ENCODE results near the gene SLC35B2. TPM values are rescaled to one million over a fixed set of nuclear protein-coding genes. Genes with fewer than 3 reads are reported as not detected.

Gene SLC35B2
- total RNA-seq, 2 donors from 2014 or later = 34.6 to 39.4 TPM

- Mint-ChIP-seq H3K4me3 (no peak overlapping the region), H3K36me3 (no peaks in the 10 kb centered on the region), H3K27ac (no peak overlapping the region), H3K9me3 (no peaks in the 10 kb centered on the region), H3K27me3 (peaks cover 0 to 4% of the 10 kb centered on the region in 2 donors), H3K4me1 (ENCODE audit: low read depth in 2 of 2) (peaks cover 14 to 18% of the 10 kb centered on the region in 2 donors)
- ATAC-seq (no peak), DNase-seq (ENCODE audit: low spot score) (peak; percentile 35)
Observed at GRCh38 chr6:44226368-44227147, 30.8 kb downstream of the SLC35B2 start.

- H3K4me3 Mint-ChIP-seq = no peak overlapping the region
- peaks cover 19 to 23% of the 10 kb centered on the region in 2 donors for H3K4me1 Mint-ChIP-seq (ENCODE audit: low read depth in 2 of 2)
- peaks cover 0 to 4% of the 10 kb centered on the region in 2 donors for H3K27me3 Mint-ChIP-seq
- DNase-seq (ENCODE audit: low spot score) = peak; percentile 42
- no peaks in the 10 kb centered on the region for H3K36me3 Mint-ChIP-seq
- ATAC-seq = no peak
- no peak overlapping the region for H3K27ac Mint-ChIP-seq
- no peaks in the 10 kb centered on the region for H3K9me3 Mint-ChIP-seq
Observed at GRCh38 chr6:44225579-44226325, 31.6 kb downstream of the SLC35B2 start.

DNA sequence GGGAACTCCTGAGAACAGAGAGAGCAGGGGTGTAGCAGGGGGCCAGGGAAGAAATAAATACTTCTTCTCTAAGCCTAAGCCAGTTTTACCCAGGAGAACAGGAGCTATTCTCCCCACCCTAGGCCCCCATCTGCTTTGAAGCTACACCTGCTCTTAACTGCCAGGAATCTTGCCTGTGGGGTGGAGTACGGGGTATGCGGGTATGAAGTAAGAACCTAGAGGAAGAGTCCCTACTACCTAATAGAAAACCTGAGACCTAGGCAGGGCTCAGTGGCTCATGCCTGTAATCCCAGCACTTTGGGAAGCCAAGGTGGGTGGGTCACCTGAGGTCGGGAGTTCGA is 32.4 kb downstream of the SLC35B2 start:
- Mint-ChIP-seq H3K27me3 (peaks cover 0 to 4% of the 10 kb centered on the region in 2 donors), H3K9me3 (no peaks in the 10 kb centered on the region), H3K4me3 (peak overlapping the region; percentile 87), H3K4me1 (ENCODE audit: low read depth in 2 of 2) (peaks cover 19 to 23% of the 10 kb centered on the region in 2 donors), H3K27ac (no peak overlapping the region), H3K36me3 (no peaks in the 10 kb centered on the region)
- no peak for ATAC-seq
- no peak for DNase-seq (ENCODE audit: low spot score)

DNA sequence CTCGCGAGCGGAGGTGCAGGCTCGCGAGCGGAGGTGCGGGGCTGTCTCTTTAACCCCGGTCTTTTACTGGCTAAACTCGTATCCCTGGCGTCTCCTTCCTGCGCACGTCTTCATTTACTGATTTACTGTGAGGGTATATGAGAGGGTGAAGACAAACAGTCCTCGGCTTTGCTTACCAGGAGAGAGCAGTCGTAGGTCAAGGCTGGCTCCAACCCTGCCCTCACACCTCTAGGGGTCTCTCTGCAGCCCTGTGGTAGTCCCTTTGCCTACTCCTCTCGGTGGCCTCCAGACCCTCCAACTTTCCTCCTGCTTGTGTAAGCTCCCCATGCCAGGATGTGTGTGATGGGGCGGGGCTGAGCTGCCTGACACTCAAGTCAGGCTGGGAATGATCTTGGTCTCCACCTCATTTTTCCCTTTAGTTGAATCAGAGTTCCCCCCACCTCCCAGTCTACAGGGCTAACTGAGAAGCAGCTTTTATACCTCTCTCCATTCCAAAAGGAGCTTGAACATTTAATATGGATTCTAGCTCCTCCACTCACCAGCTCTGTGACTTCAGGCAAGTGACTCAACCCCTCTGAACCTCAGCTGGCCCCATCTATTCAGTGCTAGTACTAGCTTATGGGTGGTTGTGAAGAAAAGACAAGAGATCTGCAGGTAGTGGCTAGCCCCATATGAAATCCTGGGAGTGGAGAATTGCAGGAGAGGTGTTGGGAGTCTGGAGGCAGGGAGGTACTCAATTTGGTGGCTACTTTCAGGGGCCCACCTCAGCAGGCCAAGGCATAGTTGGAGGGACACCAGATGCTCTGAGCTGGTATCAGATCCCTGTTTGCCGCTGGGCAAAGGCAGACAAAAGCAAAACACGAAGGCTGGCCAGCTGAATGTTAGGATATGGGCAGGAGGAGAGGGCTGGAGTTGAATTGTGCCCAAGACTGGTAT is 33.0 kb downstream of the SLC35B2 start:
- ATAC-seq (peak in 1 of 2 donors; percentile 2), DNase-seq (ENCODE audit: low spot score) (peak; percentile 31)
- Mint-ChIP-seq H3K9me3 (no peaks in the 10 kb centered on the region), H3K27me3 (peaks cover 0 to 4% of the 10 kb centered on the region in 2 donors), H3K4me3 (peak overlapping the region; percentile 87), H3K36me3 (no peaks in the 10 kb centered on the region), H3K27ac (no peak overlapping the region), H3K4me1 (ENCODE audit: low read depth in 2 of 2) (peaks cover 19 to 23% of the 10 kb centered on the region in 2 donors)

DNA sequence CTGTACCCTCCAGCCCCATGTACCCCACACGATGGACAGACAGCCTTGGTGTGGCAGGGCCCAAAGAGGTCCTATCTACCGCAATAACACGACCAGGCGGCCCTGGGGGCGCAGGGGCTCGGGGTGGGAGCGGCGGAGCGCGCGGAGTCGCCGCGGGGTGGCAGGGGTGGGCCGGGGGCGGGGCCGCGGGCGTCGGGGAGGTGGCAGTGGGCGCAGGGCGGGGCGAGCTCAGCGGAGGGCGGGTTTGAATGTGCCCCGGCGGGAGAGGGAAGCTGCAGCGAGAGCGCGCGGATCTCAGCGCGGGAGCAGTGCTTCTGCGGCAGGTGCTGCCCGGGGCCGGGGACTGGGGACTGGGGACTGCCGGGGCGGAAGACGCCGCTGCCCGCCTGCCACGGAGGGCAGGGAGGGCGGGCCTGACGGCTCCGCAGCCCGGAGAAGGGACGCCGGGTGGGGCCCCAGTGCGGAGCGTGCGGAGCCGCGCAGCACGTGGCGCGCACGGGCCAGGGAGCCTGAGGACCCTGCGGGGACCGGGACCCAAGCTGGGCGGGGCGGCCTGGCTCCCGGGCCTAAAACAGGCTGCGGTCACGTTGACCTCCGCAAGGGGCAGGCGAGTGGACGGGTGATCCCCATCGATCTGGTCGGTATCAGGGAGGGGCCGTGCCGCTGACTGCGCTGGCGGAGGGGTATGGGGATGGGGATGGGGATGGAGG is 33.9 kb downstream of the SLC35B2 start, which contains the start of gene SLC29A1:
SLC29A1 (plus strand) TSS at position 277 of the 710 bp plus-strand sequence. CDS start 3,719 bp downstream, outside the sequence.
- H3K4me3 Mint-ChIP-seq = peak within 1 kb of the TSS; percentile 87
- peak within 1 kb of the TSS; percentile 18 to 66 for H3K27ac Mint-ChIP-seq
- no peaks in the 10 kb centered on the region for H3K36me3 Mint-ChIP-seq
- peak; percentile 87 for DNase-seq (ENCODE audit: low spot score)
- H3K27me3 Mint-ChIP-seq = peaks cover 0 to 4% of the 10 kb centered on the region in 2 donors
- H3K9me3 Mint-ChIP-seq = no peaks in the 10 kb centered on the region
- peaks cover 20 to 23% of the 10 kb centered on the region in 2 donors for H3K4me1 Mint-ChIP-seq (ENCODE audit: low read depth in 2 of 2)
- ATAC-seq = peak; percentile 80 to 87

- H3K36me3 Mint-ChIP-seq = no peaks in the 10 kb centered on the region
- peak overlapping the region; percentile 18 to 66 for H3K27ac Mint-ChIP-seq
- peaks cover 22 to 23% of the 10 kb centered on the region in 2 donors for H3K4me1 Mint-ChIP-seq (ENCODE audit: low read depth in 2 of 2)
- peak overlapping the region; percentile 84 for H3K4me3 Mint-ChIP-seq
- ATAC-seq (peak in 1 of 2 donors; percentile 0), DNase-seq (ENCODE audit: low spot score) (peak; percentile 45)
- no peaks in the 10 kb centered on the region for H3K9me3 Mint-ChIP-seq
- H3K27me3 Mint-ChIP-seq = peaks cover 0 to 4% of the 10 kb centered on the region in 2 donors
Observed at GRCh38 chr6:44222486-44223318, 34.6 kb downstream of the SLC35B2 start.

GRCh38 chr6:44221961-44222335 is 35.4 kb downstream of the SLC35B2 start:
- peaks cover 0 to 4% of the 10 kb centered on the region in 2 donors for H3K27me3 Mint-ChIP-seq
- H3K9me3 Mint-ChIP-seq = no peaks in the 10 kb centered on the region
- H3K27ac Mint-ChIP-seq = no peak overlapping the region
- H3K36me3 Mint-ChIP-seq = no peaks in the 10 kb centered on the region
- peaks cover 22 to 23% of the 10 kb centered on the region in 2 donors for H3K4me1 Mint-ChIP-seq (ENCODE audit: low read depth in 2 of 2)
- DNase-seq (ENCODE audit: low spot score) = no peak
- no peak overlapping the region for H3K4me3 Mint-ChIP-seq
- no peak for ATAC-seq

DNA sequence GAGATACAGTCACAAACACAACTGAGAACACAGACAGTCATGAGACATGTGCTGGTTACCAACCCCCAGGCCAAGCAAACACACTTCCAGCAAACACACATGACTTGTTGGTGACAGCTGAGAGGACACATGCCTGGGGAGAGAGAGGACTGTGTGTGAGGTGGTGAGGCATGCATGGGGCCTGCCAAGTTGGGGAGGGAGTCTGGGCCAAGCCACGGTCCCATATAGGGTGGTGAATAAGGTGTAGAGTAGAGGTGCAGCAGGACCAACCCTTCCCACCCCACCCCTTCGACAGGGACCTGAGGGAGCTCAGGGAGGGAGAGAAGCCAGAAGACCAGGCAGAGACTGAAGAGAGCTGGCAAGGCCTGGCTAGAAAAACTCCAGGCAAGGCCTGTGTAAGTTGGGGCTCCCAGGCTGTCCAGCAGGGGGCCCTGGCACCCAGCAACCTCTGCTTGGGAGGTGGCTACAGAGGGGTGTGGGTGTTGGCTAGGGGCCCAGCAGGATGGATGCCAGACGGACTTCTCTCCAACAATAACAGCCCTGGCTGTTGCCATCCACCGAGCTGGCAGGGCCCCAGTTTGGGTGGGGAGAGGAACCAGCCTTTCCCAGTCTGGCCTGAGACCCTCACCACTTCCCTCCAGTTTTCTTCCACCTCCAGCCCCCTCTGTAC is 35.9 kb downstream of the SLC35B2 start:
- no peak overlapping the region for H3K4me3 Mint-ChIP-seq
- H3K9me3 Mint-ChIP-seq = no peaks in the 10 kb centered on the region
- peaks cover 22 to 23% of the 10 kb centered on the region in 2 donors for H3K4me1 Mint-ChIP-seq (ENCODE audit: low read depth in 2 of 2)
- ATAC-seq (peak; percentile 67 to 68), DNase-seq (ENCODE audit: low spot score) (peak; percentile 75)
- H3K27me3 Mint-ChIP-seq = peaks cover 0 to 7% of the 10 kb centered on the region in 2 donors
- no peaks in the 10 kb centered on the region for H3K36me3 Mint-ChIP-seq
- H3K27ac Mint-ChIP-seq = no peak overlapping the region

DNA sequence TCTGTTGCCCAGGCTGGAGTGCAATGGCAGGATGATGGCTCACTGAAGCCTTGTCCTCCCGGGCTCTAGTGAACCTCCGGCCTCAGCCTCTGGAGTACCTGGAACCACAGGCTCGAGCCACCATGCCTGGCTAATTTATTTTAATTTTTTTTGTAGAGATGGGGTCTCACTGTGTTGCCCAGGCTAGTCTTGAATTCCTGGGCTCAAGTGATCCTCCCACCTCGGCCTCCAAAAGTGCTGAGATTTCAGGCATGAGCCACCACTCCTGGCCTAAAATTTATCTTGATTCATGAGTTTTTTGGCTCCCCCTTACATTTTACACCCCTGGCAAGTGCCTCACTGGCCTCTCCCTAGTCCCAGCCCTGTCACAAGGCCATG is 36.4 kb downstream of the SLC35B2 start:
- Mint-ChIP-seq H3K27me3 (peaks cover 0 to 7% of the 10 kb centered on the region in 2 donors), H3K4me3 (no peak overlapping the region)
- ATAC-seq = no peak

GRCh38 chr6:44219815-44220784 is 37.2 kb downstream of the SLC35B2 start:
- ATAC-seq (no peak), DNase-seq (ENCODE audit: low spot score) (no peak)
- Mint-ChIP-seq H3K4me3 (peak overlapping the region; percentile 51), H3K4me1 (ENCODE audit: low read depth in 2 of 2) (peaks cover 22 to 23% of the 10 kb centered on the region in 2 donors), H3K36me3 (no peaks in the 10 kb centered on the region), H3K9me3 (no peaks in the 10 kb centered on the region), H3K27me3 (peaks cover 0 to 7% of the 10 kb centered on the region in 2 donors), H3K27ac (no peak overlapping the region)

More for the DNA sequence above, 36.4 kb downstream of the SLC35B2 start:
- no peak overlapping the region for H3K27ac Mint-ChIP-seq
- no peaks in the 10 kb centered on the region for H3K9me3 Mint-ChIP-seq
- H3K4me1 Mint-ChIP-seq (ENCODE audit: low read depth in 2 of 2) = peaks cover 22 to 23% of the 10 kb centered on the region in 2 donors
- peak; percentile 49 for DNase-seq (ENCODE audit: low spot score)
- H3K36me3 Mint-ChIP-seq = no peaks in the 10 kb centered on the region
